Activated CD4-positive, alpha-beta T cell treated with anti-CD3 and anti-CD28 coated beads, Interleukin-2, amount 10 ng/mL, durations not matched to agents 7 days and 5 days (primary cell): ENCODE measurements around the gene PRKCZ. TPM values are rescaled to one million over a fixed set of nuclear protein-coding genes. Genes with fewer than 3 reads are reported as not detected.
"Not testable (repeated sequence)": the region's sequence is repeated elsewhere in the genome, so short reads cannot be mapped to it uniquely, and the experiment has no call there.

Source experiments
- CTCF ChIA-PET: fragments of 350-600 bp; sonication (Branson Sonifier 250); formaldehyde crosslinking; loops from one replicate; lab custom pipeline; 2021; ENCODE audit warnings: antibody characterized with exemption; lab: Charles Lee
- POLR2A ChIA-PET: fragments of 350-600 bp; sonication (Branson Sonifier 250); formaldehyde crosslinking; loops from one replicate; lab custom pipeline; 2021; ENCODE audit warnings: antibody characterized with exemption; lab: Charles Lee
- DNase-seq: peaks from one replicate; pipeline ENCODE4 v3.0.0-alpha.2; 2020
- H3K27ac Mint-ChIP-seq: one replicate; pipeline ENCODE4 v1.8.0; 2021; ENCODE audit warnings: mild to moderate bottlenecking, moderate library complexity, mixed read lengths
- H3K27me3 Mint-ChIP-seq: one replicate; pipeline ENCODE4 v1.8.0; 2021; ENCODE audit warnings: mixed read lengths
- H3K36me3 Mint-ChIP-seq: one replicate; pipeline ENCODE4 v1.8.0; 2021; ENCODE audit warnings: low read depth, mixed read lengths
- H3K4me1 Mint-ChIP-seq: one replicate; pipeline ENCODE4 v1.8.0; 2021; ENCODE audit warnings: mixed read lengths
- H3K4me3 Mint-ChIP-seq: one replicate; pipeline ENCODE4 v1.8.0; 2021; ENCODE audit warnings: mild to moderate bottlenecking, moderate library complexity, mixed read lengths
- H3K9me3 Mint-ChIP-seq: one replicate; pipeline ENCODE4 v1.8.0; 2021; ENCODE audit warnings: mixed read lengths
- total RNA-seq, 2 experiments: library from RNA; stranded (reverse); gene quantifications; one replicate each; pipeline ENCODE4 v1.2.3, GENCODE V29; 2021

The PRKCZ gene
- total RNA-seq, 2 experiments from 2014 or later: 5.1 to 5.6 TPM

DNA sequence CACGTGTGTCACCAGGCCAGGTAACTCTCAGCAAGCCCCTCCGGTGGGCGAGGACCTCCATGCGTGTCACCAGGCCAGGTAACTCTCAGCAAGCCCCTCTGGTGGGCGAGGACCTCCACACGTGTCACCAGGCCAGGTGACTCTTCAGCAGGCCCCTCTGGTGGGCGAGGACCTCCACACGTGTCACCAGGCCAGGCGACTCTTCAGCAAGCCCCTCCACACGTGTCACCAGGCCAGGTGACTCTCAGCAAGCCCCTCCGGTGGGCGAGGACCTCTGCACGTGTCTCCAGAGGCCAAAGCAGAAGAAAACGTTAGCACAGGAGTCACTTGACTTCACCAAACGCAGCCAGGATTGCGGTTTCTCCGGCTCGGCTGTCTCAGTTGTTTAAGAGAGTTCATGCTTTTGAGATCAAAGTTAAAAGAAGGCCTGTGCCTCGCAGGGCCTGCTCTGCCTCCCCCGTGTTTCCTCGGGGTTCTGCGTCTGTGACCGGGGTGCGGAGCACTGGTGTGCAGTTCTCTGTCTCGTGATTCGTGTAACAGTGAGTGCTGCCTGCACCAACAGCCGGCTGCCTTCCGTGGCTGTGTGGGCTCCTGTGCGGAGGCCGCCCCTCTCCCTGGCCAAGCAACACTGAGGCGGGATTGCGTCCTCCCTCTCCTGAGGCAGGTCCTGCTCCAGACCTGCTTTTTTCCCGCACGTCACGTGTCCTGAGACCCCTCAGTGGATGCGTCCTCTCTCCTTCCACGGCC lies 56.6 kb downstream of the PRKCZ start:
- Mint-ChIP-seq H3K27me3 (no peaks in the 10 kb centered on the region), H3K4me3 (no peak overlapping the region), H3K27ac (no peak overlapping the region), H3K4me1 (no peaks in the 10 kb centered on the region), H3K9me3 (no peaks in the 10 kb centered on the region), H3K36me3 (no peaks in the 10 kb centered on the region)
- DNase-seq: no peak
- POLR2A ChIA-PET: no interaction called here
- CTCF ChIA-PET: interaction anchor here (0.6 kb wide), 1 partner anchor 100 kb away, joined by 4 read pairs; no protein-coding TSS in a partner anchor

DNA sequence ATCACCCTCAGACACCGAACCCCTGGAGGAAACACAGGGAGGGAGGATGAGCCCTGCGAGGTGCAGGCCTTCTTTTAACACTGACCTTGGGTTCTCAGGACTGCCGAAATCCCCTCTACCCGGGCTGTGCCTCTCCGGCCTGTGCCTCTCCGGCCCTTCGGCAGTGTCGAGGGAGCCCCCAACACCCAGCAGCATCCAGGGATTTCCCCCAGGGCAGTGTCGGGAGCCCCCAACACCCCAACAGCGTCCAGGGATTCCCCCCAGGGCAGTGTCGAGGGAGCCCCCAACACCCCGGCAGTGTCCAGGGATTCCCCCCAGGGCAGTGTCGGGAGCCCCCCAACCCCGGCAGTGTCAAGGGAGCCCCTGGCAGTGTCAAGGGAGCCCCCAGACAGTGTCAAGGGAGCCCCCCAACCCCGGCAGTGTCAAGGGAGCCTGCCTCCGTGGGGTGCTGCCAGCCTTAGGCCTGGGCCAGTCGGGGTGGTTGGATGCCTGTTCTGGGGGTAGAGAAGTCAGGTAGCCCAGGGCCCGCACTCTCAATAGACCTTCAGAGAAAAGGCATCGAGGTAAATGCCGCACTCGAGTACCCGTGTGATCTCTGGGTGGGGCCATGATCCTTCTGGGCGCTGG lies 57.5 kb downstream of the PRKCZ start:
- POLR2A ChIA-PET: no interaction called here
- H3K27ac Mint-ChIP-seq: no peak overlapping the region
- CTCF ChIA-PET: interaction anchor here (0.6 kb wide), 1 partner anchor 99 kb away, joined by 4 read pairs; no protein-coding TSS in a partner anchor
- no peaks in the 10 kb centered on the region for H3K36me3 Mint-ChIP-seq
- no peaks in the 10 kb centered on the region for H3K4me1 Mint-ChIP-seq
- no peaks in the 10 kb centered on the region for H3K27me3 Mint-ChIP-seq
- no peaks in the 10 kb centered on the region for H3K9me3 Mint-ChIP-seq
- no peak overlapping the region for H3K4me3 Mint-ChIP-seq
- no peak for DNase-seq

GRCh38 chr1:2108213-2108876 lies 58.1 kb downstream of the PRKCZ start:
- Mint-ChIP-seq H3K27ac (no peak overlapping the region), H3K27me3 (no peaks in the 10 kb centered on the region), H3K4me1 (no peaks in the 10 kb centered on the region), H3K9me3 (no peaks in the 10 kb centered on the region), H3K36me3 (no peaks in the 10 kb centered on the region), H3K4me3 (no peak overlapping the region)
- POLR2A ChIA-PET: no interaction called here
- DNase-seq: no peak
- CTCF ChIA-PET: no interaction called here

GRCh38 chr1:2108877-2109580 lies 58.8 kb downstream of the PRKCZ start:
- no peak for DNase-seq
- H3K27me3 Mint-ChIP-seq: no peaks in the 10 kb centered on the region
- no peaks in the 10 kb centered on the region for H3K4me1 Mint-ChIP-seq
- CTCF ChIA-PET: no interaction called here
- H3K36me3 Mint-ChIP-seq: no peaks in the 10 kb centered on the region
- no peak overlapping the region for H3K4me3 Mint-ChIP-seq
- no peak overlapping the region for H3K27ac Mint-ChIP-seq
- POLR2A ChIA-PET: no interaction called here
- H3K9me3 Mint-ChIP-seq: no peaks in the 10 kb centered on the region

GRCh38 chr1:2109581-2110021 lies 59.4 kb downstream of the PRKCZ start:
- ChIA-PET POLR2A (no interaction called here), CTCF (no interaction called here)
- no peaks in the 10 kb centered on the region for H3K27me3 Mint-ChIP-seq
- H3K9me3 Mint-ChIP-seq: no peaks in the 10 kb centered on the region
- no peak overlapping the region for H3K27ac Mint-ChIP-seq
- H3K4me3 Mint-ChIP-seq: no peak overlapping the region
- no peak for DNase-seq
- H3K36me3 Mint-ChIP-seq: no peaks in the 10 kb centered on the region
- H3K4me1 Mint-ChIP-seq: no peaks in the 10 kb centered on the region

- Mint-ChIP-seq H3K27ac (no peak overlapping the region), H3K4me1 (peaks cover 2% of the 10 kb centered on the region), H3K9me3 (no peaks in the 10 kb centered on the region), H3K4me3 (no peak overlapping the region), H3K27me3 (no peaks in the 10 kb centered on the region), H3K36me3 (no peaks in the 10 kb centered on the region)
- no peak for DNase-seq
- CTCF ChIA-PET: interaction anchor here (1.5 kb wide), 1 partner anchor 15 kb away, joined by 3 read pairs; no protein-coding TSS in a partner anchor
- POLR2A ChIA-PET: no interaction called here
Observed at GRCh38 chr1:2110191-2110737, 60.1 kb downstream of the PRKCZ start.

GRCh38 chr1:2110738-2111673 lies 60.8 kb downstream of the PRKCZ start:
- POLR2A ChIA-PET: interaction anchor here (0.6 kb wide), 1 partner anchor 14 kb away, joined by 3 read pairs; no protein-coding TSS in a partner anchor
- H3K9me3 Mint-ChIP-seq: no peaks in the 10 kb centered on the region
- no peaks in the 10 kb centered on the region for H3K36me3 Mint-ChIP-seq
- no peaks in the 10 kb centered on the region for H3K27me3 Mint-ChIP-seq
- DNase-seq: no peak
- no peak overlapping the region for H3K4me3 Mint-ChIP-seq
- peaks cover 5% of the 10 kb centered on the region for H3K4me1 Mint-ChIP-seq
- no peak overlapping the region for H3K27ac Mint-ChIP-seq
- CTCF ChIA-PET: interaction anchor here (0.6 to 1.5 kb wide), 2 partner anchors 11 to 16 kb away, joined by 3 read pairs; no protein-coding TSS in a partner anchor

GRCh38 chr1:2111674-2112035 lies 61.4 kb downstream of the PRKCZ start:
- H3K36me3 Mint-ChIP-seq: no peaks in the 10 kb centered on the region
- H3K4me1 Mint-ChIP-seq: peaks cover 5% of the 10 kb centered on the region
- ChIA-PET CTCF (interaction anchor here (1.5 kb wide), 1 partner anchor 17 kb away, joined by 3 read pairs; no protein-coding TSS in a partner anchor), POLR2A (interaction anchor here (0.6 kb wide), 1 partner anchor 13 kb away, joined by 3 read pairs; no protein-coding TSS in a partner anchor)
- no peaks in the 10 kb centered on the region for H3K9me3 Mint-ChIP-seq
- H3K27me3 Mint-ChIP-seq: no peaks in the 10 kb centered on the region
- no peak overlapping the region for H3K4me3 Mint-ChIP-seq
- no peak for DNase-seq
- no peak overlapping the region for H3K27ac Mint-ChIP-seq

GRCh38 chr1:2112280-2112701 lies 62.1 kb downstream of the PRKCZ start:
- H3K27ac Mint-ChIP-seq: no peak overlapping the region

GRCh38 chr1:2113620-2114135 lies 63.5 kb downstream of the PRKCZ start:
- CTCF ChIA-PET: interaction anchor here (0.6 kb wide), 1 partner anchor 50 kb away, joined by 3 read pairs; no protein-coding TSS in a partner anchor
- POLR2A ChIA-PET: no interaction called here
- H3K4me1 Mint-ChIP-seq: peaks cover 5% of the 10 kb centered on the region
- peaks cover 2% of the 10 kb centered on the region for H3K9me3 Mint-ChIP-seq
- no peaks in the 10 kb centered on the region for H3K27me3 Mint-ChIP-seq
- H3K4me3 Mint-ChIP-seq: no peak overlapping the region
- peaks cover 1% of the 10 kb centered on the region for H3K36me3 Mint-ChIP-seq
- no peak for DNase-seq
- no peak overlapping the region for H3K27ac Mint-ChIP-seq

More at GRCh38 chr1:2112280-2112701, 62.1 kb downstream of the PRKCZ start:
- ChIA-PET CTCF (no interaction called here), POLR2A (no interaction called here)
- no peak overlapping the region for H3K4me3 Mint-ChIP-seq
- no peak for DNase-seq
- H3K36me3 Mint-ChIP-seq: no peaks in the 10 kb centered on the region
- no peaks in the 10 kb centered on the region for H3K9me3 Mint-ChIP-seq
- peaks cover 5% of the 10 kb centered on the region for H3K4me1 Mint-ChIP-seq
- no peaks in the 10 kb centered on the region for H3K27me3 Mint-ChIP-seq

DNA sequence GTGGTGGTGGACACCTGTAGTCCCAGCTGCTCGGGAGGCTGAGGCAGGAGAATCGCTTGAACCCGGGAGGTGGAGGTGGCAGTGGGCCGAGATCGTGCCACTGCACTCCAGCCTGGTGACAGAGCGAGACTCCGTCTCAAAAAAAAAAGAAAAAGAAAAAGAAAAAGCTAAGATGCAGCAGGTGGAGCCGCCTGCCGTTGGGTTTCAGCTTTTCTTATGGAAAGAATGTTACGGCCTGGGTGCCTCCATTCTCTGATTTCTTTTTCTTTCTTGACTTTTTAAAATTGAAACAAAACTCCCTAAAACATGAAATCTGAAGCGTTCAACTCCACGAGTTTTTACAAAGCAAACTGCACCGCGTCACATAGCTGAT lies 64.4 kb downstream of the PRKCZ start:
- DNase-seq, H3K4me3 Mint-ChIP-seq, H3K4me1 Mint-ChIP-seq, H3K9me3 Mint-ChIP-seq, H3K27me3 Mint-ChIP-seq, H3K27ac Mint-ChIP-seq, H3K36me3 Mint-ChIP-seq, POLR2A ChIA-PET: not testable (repeated sequence)
- CTCF ChIA-PET: interaction anchor here (1.0 kb wide), 1 partner anchor 11 kb away, joined by 3 read pairs; no protein-coding TSS in a partner anchor
